Fibroblast of the aortic adventitia (primary cell): ENCODE measurements around the gene SHC2. TPM values are rescaled to one million over a fixed set of nuclear protein-coding genes. Genes with fewer than 3 reads are reported as not detected.

Source experiments
- DNase-seq: peaks from one replicate; pipeline ENCODE4 v3.0.0-alpha.2; 2010; ENCODE audit warnings: low read depth
- H3K4me3 ChIP-seq: 2 replicates; pipeline ENCODE4 v1.5.1; 2011; ENCODE audit warnings: low read depth, mild to moderate bottlenecking, control low read depth, low read length, moderate library complexity
- CTCF ChIP-seq: IDR thresholded peaks from 2 replicates; pipeline ENCODE4 v1.5.1; 2011; ENCODE audit warnings: mild to moderate bottlenecking, low read length, control low read depth, inconsistent platforms; ENCODE audit not compliant: insufficient read depth
- total RNA-seq: library from RNA; depleted of rRNA; stranded (reverse); fragments of >200 nt; gene quantifications from 2 replicates; pipeline ENCODE4 v1.2.3, GENCODE V29; 2012; ENCODE audit warnings: low replicate concordance

SHC2 gene
- total RNA-seq, 1 donor, result 0.81 TPM

GRCh38 chr19:489418-490196 lies 28.8 kb upstream of the SHC2 start:
- no peak for TF ChIP-seq CTCF
- H3K4me3 ChIP-seq, result peak overlapping the region; percentile 67
- DNase-seq, result peak; percentile 21

GRCh38 chr19:488505-489417 lies 27.9 kb upstream of the SHC2 start:
- TF ChIP-seq CTCF, result no peak

GRCh38 chr19:485583-486236 lies 24.9 kb upstream of the SHC2 start:
- peak; percentile 80 for DNase-seq
- no peak for TF ChIP-seq CTCF
- H3K4me3 ChIP-seq, result peak overlapping the region; percentile 42

More at GRCh38 chr19:488505-489417, 27.9 kb upstream of the SHC2 start:
- peak overlapping the region; percentile 76 for H3K4me3 ChIP-seq
- DNase-seq, result peak; percentile 91

GRCh38 chr19:485077-485476 lies 24.2 kb upstream of the SHC2 start:
- no peak for TF ChIP-seq CTCF
- no peak overlapping the region for H3K4me3 ChIP-seq
- no peak for DNase-seq

GRCh38 chr19:484494-484893 lies 23.7 kb upstream of the SHC2 start:
- TF ChIP-seq CTCF, result no peak
- DNase-seq, result no peak

GRCh38 chr19:483332-484072 lies 22.7 kb upstream of the SHC2 start:
- DNase-seq, result no peak
- TF ChIP-seq CTCF, result no peak
- no peak overlapping the region for H3K4me3 ChIP-seq

More at GRCh38 chr19:484494-484893, 23.7 kb upstream of the SHC2 start:
- H3K4me3 ChIP-seq, result no peak overlapping the region
